ENCODE data around the gene PSME3IP1. TPM values are rescaled to one million over a fixed set of nuclear protein-coding genes. Genes with fewer than 3 reads are reported as not detected.

The PSME3IP1 gene
- total and polyA plus RNA-seq, 2 of the 8 experiments (the other 6 are each of a cell fraction or from before 2014, with no cell fraction given), result 95.1 to 98.3 TPM

- H4K20me1 ChIP-seq (replicated peaks in 1 of 2; ENCODE audit: control insufficient read depth in 1 of 2, insufficient read depth in 2 of 2, low read length in 2 of 2), result no peaks in the 10 kb centered on the region
- no peak for DNase-seq (ENCODE audit: low read depth in 1 of 2, low spot score in 2 of 2)
- ChIA-PET CTCF (ENCODE audit: partially characterized antibody) (interaction anchor here (0.9 kb wide), 1 partner anchor 24 kb away, joined by 3 read pairs; no protein-coding TSS in a partner anchor), POLR2A (ENCODE audit: partially characterized antibody) (interaction anchor here (0.6 to 1.7 kb wide), 4 partner anchors 9 to 220 kb away, joined by 3 to 5 read pairs (median 4); no protein-coding TSS in a partner anchor)
- H3K23me2 ChIP-seq (ENCODE audit: low read depth, low read length), result no peaks in the 10 kb centered on the region; the same call in 1 of the 2 replicates
- no peaks in the 10 kb centered on the region for H3K9me3 ChIP-seq (ENCODE audit: insufficient read depth in 2 of 2, low read depth in 1 of 2, low read length in 1 of 2)
- no peak overlapping the region for H2AFZ ChIP-seq (ENCODE audit: low read length)
- H3K27ac ChIP-seq (ENCODE audit: low read depth, low read length), result no peak overlapping the region
- H4K5ac ChIP-seq (ENCODE audit: insufficient read length, low read depth, low read length), result no peak overlapping the region
- no peak overlapping the region for H2BK120ac ChIP-seq (replicated peaks; ENCODE audit: low read depth, low read length)
- peaks cover 0 to 39% (median 35%) of the 10 kb centered on the region in 4 experiments for H3K36me3 ChIP-seq (ENCODE audit: control insufficient read depth in 2 of 4, insufficient read depth in 4 of 4, low read length in 3 of 4)
- TF ChIP-seq NRF1 (IDR thresholded peaks at IDR 0.05; ENCODE audit: low read depth, low read length) (no peak), CHD2 (IDR thresholded peaks at IDR 0.05; ENCODE audit: low read length) (no peak), SAP30 (IDR thresholded peaks at IDR 0.05; ENCODE audit: insufficient read depth, insufficient replicate concordance, low read length) (no peak), EZH2 (IDR thresholded peaks at IDR 0.05; ENCODE audit: low read depth, low read length, severe bottlenecking) (no peak), POLR2AphosphoS5 (IDR thresholded peaks at IDR 0.05; ENCODE audit: low read depth, low read length) (no peak), TAF1 (IDR thresholded peaks at IDR 0.05; ENCODE audit: low read depth, low read length) (no peak), BCL11A (IDR thresholded peaks at IDR 0.05; ENCODE audit: low read depth in 2 of 2, low read length in 2 of 2) (no peak), TBP (IDR thresholded peaks at IDR 0.05; ENCODE audit: low read depth, low read length) (no peak), SIRT6 (IDR thresholded peaks at IDR 0.05; ENCODE audit: low read length) (no peak), KDM1A (IDR thresholded peaks at IDR 0.05; ENCODE audit: borderline replicate concordance, low read length) (no peak)
- no peak overlapping the region for H4K91ac ChIP-seq (replicated peaks; ENCODE audit: insufficient read length, low read length)
- H3K56ac ChIP-seq (replicated peaks; ENCODE audit: insufficient read length, low read depth, low read length), result no peak overlapping the region
- H3K79me1 ChIP-seq (ENCODE audit: low read depth, low read length), result no peaks in the 10 kb centered on the region
- FAIRE-seq, result no peak
- H3K4me3 ChIP-seq (ENCODE audit: extremely low read depth in 1 of 4, insufficient read depth in 2 of 4, low read depth in 3 of 4, low read length in 4 of 4), result no peak overlapping the region
- H3K9ac ChIP-seq (replicated peaks in 1 of 4; ENCODE audit: extremely low read depth in 1 of 4, low read depth in 3 of 4, low read length in 3 of 4), result no peak overlapping the region
- peaks cover 0 to 8% of the 10 kb centered on the region in 2 experiments; a peak in 2 of 4 replicates for H3K79me2 ChIP-seq (ENCODE audit: control insufficient read depth in 1 of 2, insufficient read depth in 2 of 2, low read length in 2 of 2)
- no peak overlapping the region for H3K4ac ChIP-seq (replicated peaks; ENCODE audit: insufficient read length, low read depth, low read length)
- no peak overlapping the region for H2BK15ac ChIP-seq (ENCODE audit: low read length)
- no peak overlapping the region for H3K14ac ChIP-seq (ENCODE audit: insufficient read length)
- no peak overlapping the region for H3K18ac ChIP-seq (ENCODE audit: extremely low read depth, low read length)
- no peaks in the 10 kb centered on the region for H3K4me1 ChIP-seq (replicated peaks in 1 of 4; ENCODE audit: control insufficient read depth in 3 of 4, insufficient read depth in 4 of 4, low read length in 3 of 4)
- no peak overlapping the region for H2AK5ac ChIP-seq (ENCODE audit: low read depth, low read length)
- H2BK5ac ChIP-seq (ENCODE audit: low read depth, low read length), result no peak overlapping the region
- no peak overlapping the region for H4K8ac ChIP-seq (ENCODE audit: extremely low read depth, insufficient read depth, low read length)
- H3K4me2 ChIP-seq (ENCODE audit: insufficient read depth in 1 of 2, low read depth in 2 of 2, low read length in 2 of 2), result no peak overlapping the region
- H2BK12ac ChIP-seq (ENCODE audit: low read depth, low read length), result no peak overlapping the region
- no peaks in the 10 kb centered on the region for H3K27me3 ChIP-seq (replicated peaks in 1 of 4; ENCODE audit: control insufficient read depth in 3 of 4, extremely low read depth in 1 of 4, insufficient read depth in 3 of 4, low read length in 3 of 4)
- H2BK20ac ChIP-seq (ENCODE audit: low read length), result no peak overlapping the region
- H3K23ac ChIP-seq (ENCODE audit: insufficient read length), result no peak overlapping the region
- WGBS, 2 experiments (ENCODE audit: extremely low coverage in 1 of 2, insufficient coverage in 1 of 2, insufficient read length in 1 of 2, insufficient replicate concordance in 2 of 2, low coverage in 1 of 2, low lambda C conversion rate in 2 of 2, missing lambda C conversion rate in 1 of 2), result 72% methylated on average over 5 of the region's 5 CpGs; no CpG with 5 or more reads in 1 of the 2 experiments
Measured at GRCh38 chr16:57172721-57173290, 13.0 kb downstream of the PSME3IP1 start.
